Effector memory CD4-positive, alpha-beta T cell (primary cell): ENCODE data around the gene TIMM21.

ENCODE experiments used
- DNase-seq, 3 donors: peaks; one replicate each; pipeline ENCODE4 v3.0.0-alpha.2; 2020
- H3K27ac ChIP-seq: 2 replicates; pipeline ENCODE4 v1.7.0; 2013; ENCODE audit warnings: mild to moderate bottlenecking, low read length, moderate library complexity; ENCODE audit not compliant: insufficient read depth, poor library complexity, severe bottlenecking
- H3K27me3 ChIP-seq: replicated peaks from 2 replicates; pipeline ENCODE4 v1.7.0; 2013; ENCODE audit warnings: mild to moderate bottlenecking, low read length; ENCODE audit not compliant: insufficient read depth, control insufficient read depth, poor library complexity, severe bottlenecking
- H3K36me3 ChIP-seq: 2 replicates; pipeline ENCODE4 v1.7.0; 2013; ENCODE audit warnings: mild to moderate bottlenecking, low read length, moderate library complexity; ENCODE audit not compliant: control insufficient read depth, insufficient read depth
- H3K4me1 ChIP-seq: 2 replicates; pipeline ENCODE4 v1.7.0; 2013; ENCODE audit warnings: low read length, mild to moderate bottlenecking; ENCODE audit not compliant: control insufficient read depth, insufficient read depth, poor library complexity, severe bottlenecking
- H3K4me3 ChIP-seq: 2 replicates; pipeline ENCODE4 v1.7.0; 2013; ENCODE audit warnings: low read length, low read depth, mild to moderate bottlenecking; ENCODE audit not compliant: insufficient read depth, poor library complexity, severe bottlenecking
- H3K9me3 ChIP-seq: 2 replicates; pipeline ENCODE4 v1.7.0; 2013; ENCODE audit warnings: mild to moderate bottlenecking, low read length, moderate library complexity; ENCODE audit not compliant: control insufficient read depth

TIMM21 gene

DNA sequence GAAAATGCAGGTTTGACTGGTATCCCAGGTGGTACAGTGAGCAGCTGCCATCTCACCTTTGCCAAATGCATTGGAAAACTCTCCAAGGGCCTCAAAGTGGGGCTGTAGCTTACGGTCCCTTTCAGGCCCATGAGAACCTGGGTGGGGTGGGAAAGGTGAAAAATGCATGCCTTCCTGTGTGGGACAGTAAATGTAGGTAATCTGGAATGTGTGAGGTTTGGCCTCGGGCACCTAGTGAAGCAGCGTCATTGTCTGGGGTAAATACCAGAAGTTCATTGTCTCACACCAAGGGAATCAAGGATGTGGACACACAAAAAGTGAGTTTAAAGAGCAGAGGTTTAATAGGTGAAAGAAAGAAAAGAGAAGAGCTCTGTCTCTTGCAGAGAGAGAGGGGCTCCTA lies 36.6 kb downstream of the TIMM21 start:
- Histone ChIP-seq H3K4me1 (no peaks in the 10 kb centered on the region), H3K36me3 (no peaks in the 10 kb centered on the region), H3K27me3 (peaks cover 4% of the 10 kb centered on the region), H3K27ac (no peak overlapping the region), H3K4me3 (no peak overlapping the region), H3K9me3 (no peaks in the 10 kb centered on the region)
- DNase-seq, result no peak

GRCh38 chr18:74185860-74186259 lies 37.5 kb downstream of the TIMM21 start:
- H3K36me3 ChIP-seq, result no peaks in the 10 kb centered on the region
- H3K4me3 ChIP-seq, result no peak overlapping the region
- H3K9me3 ChIP-seq, result no peaks in the 10 kb centered on the region
- no peaks in the 10 kb centered on the region for H3K4me1 ChIP-seq
- peaks cover 4% of the 10 kb centered on the region for H3K27me3 ChIP-seq
- H3K27ac ChIP-seq, result no peak overlapping the region
- no peak for DNase-seq

GRCh38 chr18:74186661-74187060 lies 38.3 kb downstream of the TIMM21 start:
- Histone ChIP-seq H3K4me1 (no peaks in the 10 kb centered on the region), H3K4me3 (no peak overlapping the region), H3K36me3 (no peaks in the 10 kb centered on the region), H3K27me3 (peaks cover 4% of the 10 kb centered on the region), H3K27ac (no peak overlapping the region), H3K9me3 (no peaks in the 10 kb centered on the region)
- DNase-seq, result no peak

- no peak for DNase-seq
- Histone ChIP-seq H3K27ac (no peak overlapping the region), H3K4me1 (no peaks in the 10 kb centered on the region), H3K4me3 (no peak overlapping the region), H3K27me3 (no peaks in the 10 kb centered on the region), H3K36me3 (no peaks in the 10 kb centered on the region), H3K9me3 (no peaks in the 10 kb centered on the region)
Measured at GRCh38 chr18:74190086-74190485, 41.8 kb downstream of the TIMM21 start.

GRCh38 chr18:74191577-74191976 lies 43.3 kb downstream of the TIMM21 start:
- Histone ChIP-seq H3K9me3 (no peaks in the 10 kb centered on the region), H3K27me3 (no peaks in the 10 kb centered on the region), H3K4me1 (no peaks in the 10 kb centered on the region), H3K4me3 (no peak overlapping the region), H3K36me3 (no peaks in the 10 kb centered on the region), H3K27ac (no peak overlapping the region)
- no peak for DNase-seq

GRCh38 chr18:74194691-74195090 lies 46.4 kb downstream of the TIMM21 start:
- Histone ChIP-seq H3K27ac (no peak overlapping the region), H3K4me1 (no peaks in the 10 kb centered on the region), H3K4me3 (no peak overlapping the region), H3K27me3 (no peaks in the 10 kb centered on the region), H3K9me3 (no peaks in the 10 kb centered on the region), H3K36me3 (no peaks in the 10 kb centered on the region)
- DNase-seq, result no peak

- Histone ChIP-seq H3K9me3 (no peaks in the 10 kb centered on the region), H3K27me3 (no peaks in the 10 kb centered on the region), H3K27ac (no peak overlapping the region), H3K36me3 (no peaks in the 10 kb centered on the region), H3K4me3 (peak overlapping the region; percentile 42), H3K4me1 (no peaks in the 10 kb centered on the region)
- DNase-seq, result peak; percentile 10 to 31 (median 28)
Measured at GRCh38 chr18:74196220-74197119, 48.1 kb downstream of the TIMM21 start.

- Histone ChIP-seq H3K9me3 (no peaks in the 10 kb centered on the region), H3K36me3 (no peaks in the 10 kb centered on the region), H3K4me1 (no peaks in the 10 kb centered on the region), H3K27me3 (no peaks in the 10 kb centered on the region), H3K4me3 (no peak overlapping the region), H3K27ac (no peak overlapping the region)
- DNase-seq, result no peak
Measured at GRCh38 chr18:74197705-74198341, 49.5 kb downstream of the TIMM21 start.

- Histone ChIP-seq H3K27ac (no peak overlapping the region), H3K9me3 (no peaks in the 10 kb centered on the region), H3K36me3 (no peaks in the 10 kb centered on the region), H3K4me1 (no peaks in the 10 kb centered on the region), H3K4me3 (no peak overlapping the region), H3K27me3 (no peaks in the 10 kb centered on the region)
- no peak for DNase-seq
Measured at GRCh38 chr18:74198453-74198852, 50.1 kb downstream of the TIMM21 start.

DNA sequence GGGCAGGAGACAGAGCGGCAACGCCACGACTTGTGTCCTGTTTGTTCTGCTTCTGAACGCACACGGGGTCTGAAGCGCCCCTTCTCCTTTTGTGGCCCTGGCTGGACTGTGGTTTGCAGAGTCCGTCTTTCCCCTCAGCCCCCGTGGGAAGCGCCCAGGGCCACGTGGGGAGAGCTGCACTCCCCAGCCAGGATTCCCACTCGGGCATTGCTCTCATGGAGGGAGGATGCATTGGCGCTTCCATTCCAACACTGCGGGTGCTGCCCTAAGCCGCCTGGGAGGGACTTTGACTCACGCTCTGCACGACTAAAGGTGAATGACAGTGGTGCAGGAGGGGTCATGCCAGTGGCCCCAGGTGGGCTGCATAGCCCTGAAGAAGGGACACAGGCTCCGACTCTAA lies 52.5 kb downstream of the TIMM21 start:
- DNase-seq, result no peak
- no peak overlapping the region for H3K27ac ChIP-seq
- no peaks in the 10 kb centered on the region for H3K27me3 ChIP-seq
- no peak overlapping the region for H3K4me3 ChIP-seq
- no peaks in the 10 kb centered on the region for H3K9me3 ChIP-seq
- no peaks in the 10 kb centered on the region for H3K4me1 ChIP-seq
- no peaks in the 10 kb centered on the region for H3K36me3 ChIP-seq
